H9 (cell line): ENCODE results near the gene WEE2. TPM values are rescaled to one million over a fixed set of nuclear protein-coding genes. Genes with fewer than 3 reads are reported as not detected.

ENCODE experiments used
- DNase-seq: peaks from one replicate; pipeline ENCODE4 v3.0.0-alpha.2; 2017
- H2AFZ ChIP-seq: one replicate; pipeline ENCODE4 v1.6.1; 2013; ENCODE audit warnings: mild to moderate bottlenecking, low read length, control low read depth, moderate library complexity
- H2AK5ac ChIP-seq: 2 replicates; pipeline ENCODE4 v1.6.1; 2013; ENCODE audit warnings: low read length, control low read depth, mixed read lengths; ENCODE audit not compliant: insufficient read length
- H2BK120ac ChIP-seq: one replicate; pipeline ENCODE4 v1.6.1; 2013; ENCODE audit warnings: low read depth, mild to moderate bottlenecking, low read length, control low read depth, inconsistent platforms; ENCODE audit not compliant: poor library complexity, severe bottlenecking
- H2BK12ac ChIP-seq: 2 replicates; pipeline ENCODE4 v1.6.1; 2013; ENCODE audit warnings: low read length, control low read depth, mixed read lengths, low read depth; ENCODE audit not compliant: insufficient read length
- H2BK15ac ChIP-seq: 2 replicates; pipeline ENCODE4 v1.6.1; 2013; ENCODE audit warnings: low read depth, low read length, control low read depth
- H2BK20ac ChIP-seq: one replicate; pipeline ENCODE4 v1.6.1; 2013; ENCODE audit warnings: low read depth, mild to moderate bottlenecking, low read length, control low read depth, inconsistent platforms; ENCODE audit not compliant: poor library complexity, severe bottlenecking
- H2BK5ac ChIP-seq: 2 replicates; pipeline ENCODE4 v1.6.1; 2013; ENCODE audit warnings: low read length, control low read depth, mixed read lengths; ENCODE audit not compliant: insufficient read length
- H3K14ac ChIP-seq: 2 replicates; pipeline ENCODE4 v1.6.1; 2013; ENCODE audit warnings: low read length, control low read depth; ENCODE audit not compliant: insufficient read depth
- H3K18ac ChIP-seq: 2 replicates; pipeline ENCODE4 v1.6.1; 2013; ENCODE audit warnings: low read depth, mild to moderate bottlenecking, mixed read lengths, low read length, control low read depth; ENCODE audit not compliant: insufficient read length
- H3K23ac ChIP-seq: 2 replicates; pipeline ENCODE4 v1.6.1; 2013; ENCODE audit warnings: low read length, control low read depth, mixed read lengths, low read depth; ENCODE audit not compliant: insufficient read length
- H3K23me2 ChIP-seq: 2 replicates; pipeline ENCODE4 v1.6.1; 2013; ENCODE audit warnings: low read depth, mild to moderate bottlenecking, mixed read lengths, low read length, control low read depth; ENCODE audit not compliant: insufficient read length, poor library complexity, severe bottlenecking
- H3K27ac ChIP-seq: 2 replicates; pipeline ENCODE4 v1.5.1; 2013; ENCODE audit warnings: low read length, control low read depth, mixed read lengths, low read depth; ENCODE audit not compliant: insufficient read length
- H3K27me3 ChIP-seq: 2 replicates; pipeline ENCODE4 v1.6.1; 2013; ENCODE audit warnings: low read length, control low read depth, inconsistent platforms; ENCODE audit not compliant: insufficient read depth
- H3K4ac ChIP-seq: 2 replicates; pipeline ENCODE4 v1.6.1; 2013; ENCODE audit warnings: low read depth, mild to moderate bottlenecking, control low read depth, inconsistent platforms, low read length, moderate library complexity
- H3K4me1 ChIP-seq: 2 replicates; pipeline ENCODE4 v1.6.1; 2013; ENCODE audit warnings: low read length, control low read depth, inconsistent platforms; ENCODE audit not compliant: insufficient read depth
- H3K4me2 ChIP-seq: 2 replicates; pipeline ENCODE4 v1.6.1; 2013; ENCODE audit warnings: low read length, control low read depth, mixed read lengths; ENCODE audit not compliant: insufficient read length, insufficient read depth
- H3K56ac ChIP-seq: 2 replicates; pipeline ENCODE4 v1.6.1; 2013; ENCODE audit warnings: low read depth, mild to moderate bottlenecking, mixed read lengths, low read length, control low read depth; ENCODE audit not compliant: insufficient read length
- H3K79me1 ChIP-seq: 2 replicates; pipeline ENCODE4 v1.6.1; 2013; ENCODE audit warnings: low read depth, mild to moderate bottlenecking, moderate library complexity, low read length, control low read depth, inconsistent platforms; ENCODE audit not compliant: insufficient read depth, poor library complexity, severe bottlenecking
- H3K79me2 ChIP-seq: 2 replicates; pipeline ENCODE4 v1.6.1; 2013; ENCODE audit warnings: low read length, control low read depth, inconsistent platforms; ENCODE audit not compliant: insufficient read depth
- H3K9ac ChIP-seq: 2 replicates; pipeline ENCODE4 v1.6.1; 2013; ENCODE audit warnings: low read length, control low read depth, mixed read lengths; ENCODE audit not compliant: insufficient read length; ENCODE audit errors: extremely low read depth
- H3K9me3 ChIP-seq: one replicate; pipeline ENCODE4 v1.6.1; 2013; ENCODE audit warnings: low read depth, low read length, inconsistent platforms; ENCODE audit not compliant: control insufficient read depth
- H3T11ph ChIP-seq: one replicate; pipeline ENCODE4 v1.6.1; 2013; ENCODE audit warnings: mild to moderate bottlenecking, low read length, control low read depth, inconsistent platforms
- H4K20me1 ChIP-seq: one replicate; pipeline ENCODE4 v1.6.1; 2013; ENCODE audit not compliant: control insufficient read depth, insufficient read length, insufficient read depth
- H4K5ac ChIP-seq: 2 replicates; pipeline ENCODE4 v1.6.1; 2013; ENCODE audit warnings: low read depth, mild to moderate bottlenecking, mixed read lengths, low read length, control low read depth; ENCODE audit not compliant: insufficient read length
- H4K8ac ChIP-seq: replicated peaks from 2 replicates; pipeline ENCODE4 v1.6.1; 2013; ENCODE audit warnings: low read length, control low read depth, mixed read lengths, low read depth; ENCODE audit not compliant: insufficient read length
- H4K91ac ChIP-seq: 2 replicates; pipeline ENCODE4 v1.6.1; 2013; ENCODE audit warnings: low read depth, mild to moderate bottlenecking, moderate library complexity, mixed read lengths, low read length, control low read depth; ENCODE audit not compliant: insufficient read length
- H3K27ac Mint-ChIP-seq, 3 experiments: 2 replicates in 2 of 3; 3 replicates in 1 of 3; pipeline ENCODE4 v1.8.0; 2020 to 2021; ENCODE audit warnings: mixed read lengths in 3 of 3, mild to moderate bottlenecking in 1 of 3, moderate library complexity in 1 of 3
- H3K27me3 Mint-ChIP-seq: 2 replicates; pipeline ENCODE4 v1.8.0; 2021; ENCODE audit warnings: low read depth, mild to moderate bottlenecking, moderate library complexity, mixed read lengths
- H3K36me3 Mint-ChIP-seq, 3 experiments: 2 replicates in 2 of 3; 3 replicates in 1 of 3; pipeline ENCODE4 v1.8.0; 2020 to 2021; ENCODE audit warnings: low read depth in 3 of 3, mixed read lengths in 3 of 3; ENCODE audit not compliant: insufficient read depth in 1 of 3
- H3K4me1 Mint-ChIP-seq, 2 experiments: 2 replicates each; pipeline ENCODE4 v1.8.0; 2020; ENCODE audit warnings: mixed read lengths in 2 of 2
- H3K4me3 Mint-ChIP-seq, 2 experiments: 2 replicates in 1 of 2; 3 replicates in 1 of 2; pipeline ENCODE4 v1.8.0; 2020 to 2021; ENCODE audit warnings: mild to moderate bottlenecking in 2 of 2, mixed read lengths in 2 of 2, moderate library complexity in 1 of 2
- H3K9me3 Mint-ChIP-seq, 2 experiments: 2 replicates in 1 of 2; 3 replicates in 1 of 2; pipeline ENCODE4 v1.8.0; 2020; ENCODE audit warnings: mild to moderate bottlenecking in 2 of 2, mixed read lengths in 2 of 2, moderate library complexity in 1 of 2
- CTCF ChIP-seq: fragments of 200-600 bp; sonication (generic); conservative IDR thresholded peaks from 3 replicates; pipeline ENCODE4 v1.8.0; 2021; ENCODE audit warnings: antibody characterized with exemption, mild to moderate bottlenecking
- WGBS: extraction: QIAGEN DNeasy Blood & Tissue Kit; methylation state at CpG from one replicate; pipeline ENCODE4 v1.1.7; 2013; ENCODE audit warnings: missing lambda C conversion rate, low lambda C conversion rate, mixed read lengths; ENCODE audit not compliant: insufficient read length; ENCODE audit errors: extremely low coverage; 5-methylcytosine and 5-hydroxymethylcytosine counted together
- total RNA-seq: library from RNA; stranded (reverse); gene quantifications from 2 replicates; pipeline ENCODE4 v1.2.1, GENCODE V29; 2021

The WEE2 gene
- total RNA-seq, 1 experiment from 2014 or later, result not detected

- no peaks in the 10 kb centered on the region for H3K9me3 Mint-ChIP-seq
- no peak for TF ChIP-seq CTCF
These were observed 6.9 kb downstream of the WEE2 start for GRCh38 chr7:141715018-141715417.

More at GRCh38 chr7:141715018-141715417, 6.9 kb downstream of the WEE2 start:
- no peaks in the 10 kb centered on the region for H3K79me1 ChIP-seq
- no peak overlapping the region for H3K56ac ChIP-seq
- H3K27me3 Mint-ChIP-seq, result peaks cover 2% of the 10 kb centered on the region; the same call in 1 of the 2 replicates
- no peak overlapping the region for H2BK12ac ChIP-seq
- no peak overlapping the region for H3K4me3 Mint-ChIP-seq
- H2BK5ac ChIP-seq, result no peak overlapping the region
- no peak overlapping the region for H2BK15ac ChIP-seq
- H3K9me3 ChIP-seq, result no peaks in the 10 kb centered on the region
- no peak overlapping the region for H3K14ac ChIP-seq
- no peaks in the 10 kb centered on the region for H3K23me2 ChIP-seq
- H3K4ac ChIP-seq, result no peak overlapping the region
- no CpG with 5 or more reads among the region's 4 CpGs for WGBS
- H3T11ph ChIP-seq, result no peak overlapping the region
- peaks cover 2% of the 10 kb centered on the region for H4K20me1 ChIP-seq
- H3K27ac Mint-ChIP-seq, result no peak overlapping the region
- H3K27me3 ChIP-seq, result no peaks in the 10 kb centered on the region
- H4K5ac ChIP-seq, result no peak overlapping the region
- no peak overlapping the region for H2BK120ac ChIP-seq
- no peak overlapping the region for H2AFZ ChIP-seq
- H3K18ac ChIP-seq, result no peak overlapping the region
- H3K9ac ChIP-seq, result no peak overlapping the region
- no peak overlapping the region for H2BK20ac ChIP-seq
- peaks cover 5% of the 10 kb centered on the region; the same call in 1 of the 2 replicates for H3K4me1 ChIP-seq
- no peak overlapping the region for H4K91ac ChIP-seq
- H3K23ac ChIP-seq, result no peak overlapping the region
- H3K27ac ChIP-seq, result no peak overlapping the region
- no peak overlapping the region for H4K8ac ChIP-seq
- no peak overlapping the region for H2AK5ac ChIP-seq
- no peak overlapping the region for H3K4me2 ChIP-seq
- DNase-seq, result no peak
- H3K36me3 Mint-ChIP-seq, result no peaks in the 10 kb centered on the region
- peaks cover 23 to 35% of the 10 kb centered on the region in 2 experiments for H3K4me1 Mint-ChIP-seq
- no peaks in the 10 kb centered on the region for H3K79me2 ChIP-seq
